NCI-H226 (cell line): ENCODE data around the gene RECK.
A peak's percentile ranks its signal among the peaks of the same experiment; 100 is the strongest.
"Not testable (repeated sequence)": the region's sequence is repeated elsewhere in the genome, so short reads cannot be mapped to it uniquely, and the experiment has no call there.

Experiments
- DNase-seq: peaks from one replicate; pipeline ENCODE4 v3.0.0-alpha.2; 2015

The RECK gene

GRCh38 chr9:36119476-36119875 is 82.8 kb downstream of the RECK start:
- no peak for DNase-seq

GRCh38 chr9:36120705-36121104 is 84.0 kb downstream of the RECK start:
- DNase-seq = no peak

GRCh38 chr9:36121971-36122370 is 85.3 kb downstream of the RECK start:
- DNase-seq = no peak

- DNase-seq = no peak
Measured at GRCh38 chr9:36123515-36123914, 86.8 kb downstream of the RECK start.

GRCh38 chr9:36125062-36125855 is 88.5 kb downstream of the RECK start:
- no peak for DNase-seq

- DNase-seq = no peak
Measured at GRCh38 chr9:36126016-36126730, 89.5 kb downstream of the RECK start.

GRCh38 chr9:36127652-36128244 is 91.0 kb downstream of the RECK start:
- DNase-seq = no peak

GRCh38 chr9:36128349-36128748 is 91.6 kb downstream of the RECK start:
- DNase-seq = no peak

- DNase-seq = no peak
Measured at GRCh38 chr9:36129139-36129538, 92.4 kb downstream of the RECK start.

GRCh38 chr9:36131666-36132065 is 95.0 kb downstream of the RECK start:
- DNase-seq = not testable (repeated sequence)

GRCh38 chr9:36132086-36132485 is 95.4 kb downstream of the RECK start:
- no peak for DNase-seq

- no peak for DNase-seq
Measured at GRCh38 chr9:36134761-36135505, 98.2 kb downstream of the RECK start.

GRCh38 chr9:36135741-36136271 is 99.1 kb downstream of the RECK start:
- DNase-seq = no peak

- DNase-seq = peak; percentile 57
Measured at GRCh38 chr9:36136272-36136893, 99.7 kb downstream of the RECK start, which contains the start of gene GLIPR2. Gene GLIPR2 (plus strand): TSS chr9:36136733. CDS start chr9:36136779, 46 bp downstream.

GRCh38 chr9:36136894-36137391 is 100.2 kb downstream of the RECK start:
- DNase-seq = no peak

- no peak for DNase-seq
Measured at GRCh38 chr9:36137392-36138004, 100.8 kb downstream of the RECK start.

- DNase-seq = no peak
Measured at GRCh38 chr9:36138496-36138895, 101.8 kb downstream of the RECK start.

- no peak for DNase-seq
Measured at GRCh38 chr9:36138901-36139300, 102.2 kb downstream of the RECK start.

GRCh38 chr9:36140086-36141084 is 103.7 kb downstream of the RECK start:
- DNase-seq = no peak

GRCh38 chr9:36141288-36141687 is 104.6 kb downstream of the RECK start:
- no peak for DNase-seq
